Transverse colon (tissue), 4 donors: ENCODE data around the gene PCSK5.

Experiments
- POLR2AphosphoS5 ChIP-seq, 3 donors: sonication (generic); formaldehyde crosslinking; IDR thresholded peaks; one replicate each; pipeline ENCODE4 v1.6.1; 2016; ENCODE audit warnings: antibody characterized with exemption in 3 of 3
- TF ChIP-seq, protein P1 (sequence below), 5 experiments: fragments of 200-600 bp in 3 of 5; fragments of 450-650 bp in 2 of 5; sonication (generic) in 3 of 5; IDR thresholded peaks; 1 replicate in 2 of 5; 2 replicates in 3 of 5; pipeline ENCODE4 v1.5.1; 2016 to 2017; ENCODE audit warnings: antibody characterized with exemption in 5 of 5, inconsistent platforms in 3 of 5, mild to moderate bottlenecking in 2 of 5, moderate library complexity in 1 of 5

DNA sequence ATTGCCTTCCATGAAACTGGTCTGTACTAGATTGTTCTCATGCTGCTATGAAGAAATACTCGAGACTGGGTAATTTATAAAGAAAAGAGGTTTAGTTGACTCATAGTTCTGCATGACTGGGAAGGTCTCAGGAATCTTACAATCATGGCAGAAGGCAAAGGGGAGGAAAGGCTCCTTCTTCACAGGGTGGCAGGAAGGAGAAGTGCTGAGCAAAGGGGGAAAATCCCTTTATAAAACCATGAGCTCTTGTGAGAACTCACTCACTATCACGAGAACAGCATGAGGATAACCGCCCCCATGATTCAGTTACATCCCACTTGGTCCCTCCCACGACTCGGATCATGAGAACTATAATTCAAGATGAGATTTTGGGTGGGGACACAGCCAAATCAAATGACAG is 340.5 kb downstream of the PCSK5 start:
- TF ChIP-seq POLR2AphosphoS5 (IDR thresholded peaks at IDR 0.05), result no peak
- TF ChIP-seq, protein P1, sequence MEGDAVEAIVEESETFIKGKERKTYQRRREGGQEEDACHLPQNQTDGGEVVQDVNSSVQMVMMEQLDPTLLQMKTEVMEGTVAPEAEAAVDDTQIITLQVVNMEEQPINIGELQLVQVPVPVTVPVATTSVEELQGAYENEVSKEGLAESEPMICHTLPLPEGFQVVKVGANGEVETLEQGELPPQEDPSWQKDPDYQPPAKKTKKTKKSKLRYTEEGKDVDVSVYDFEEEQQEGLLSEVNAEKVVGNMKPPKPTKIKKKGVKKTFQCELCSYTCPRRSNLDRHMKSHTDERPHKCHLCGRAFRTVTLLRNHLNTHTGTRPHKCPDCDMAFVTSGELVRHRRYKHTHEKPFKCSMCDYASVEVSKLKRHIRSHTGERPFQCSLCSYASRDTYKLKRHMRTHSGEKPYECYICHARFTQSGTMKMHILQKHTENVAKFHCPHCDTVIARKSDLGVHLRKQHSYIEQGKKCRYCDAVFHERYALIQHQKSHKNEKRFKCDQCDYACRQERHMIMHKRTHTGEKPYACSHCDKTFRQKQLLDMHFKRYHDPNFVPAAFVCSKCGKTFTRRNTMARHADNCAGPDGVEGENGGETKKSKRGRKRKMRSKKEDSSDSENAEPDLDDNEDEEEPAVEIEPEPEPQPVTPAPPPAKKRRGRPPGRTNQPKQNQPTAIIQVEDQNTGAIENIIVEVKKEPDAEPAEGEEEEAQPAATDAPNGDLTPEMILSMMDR (IDR thresholded peaks at IDR 0.05), result no peak
